ENCODE results near the gene STEAP4. TPM values are rescaled to one million over a fixed set of nuclear protein-coding genes. Genes with fewer than 3 reads are reported as not detected.

Gene STEAP4
- total RNA-seq, 1 experiment from 2014 or later, result not detected

- Mint-ChIP-seq H3K36me3 (ENCODE audit: insufficient read depth in 1 of 3, low read depth in 3 of 3) (peaks cover 4 to 6% (median 4%) of the 10 kb centered on the region in 3 experiments; a peak in 5 of 7 replicates), H3K27me3 (ENCODE audit: low read depth) (no peaks in the 10 kb centered on the region), H3K4me1 (peaks cover 3 to 5% of the 10 kb centered on the region in 2 experiments; a peak in 3 of 4 replicates), H3K9me3 (peaks cover 7 to 9% of the 10 kb centered on the region in 2 experiments), H3K4me3 (no peak overlapping the region), H3K27ac (no peak overlapping the region)
- Histone ChIP-seq H3K9ac (ENCODE audit: extremely low read depth, insufficient read length, low read length) (no peak overlapping the region), H4K91ac (ENCODE audit: insufficient read length, low read depth, low read length) (no peak overlapping the region), H4K20me1 (ENCODE audit: control insufficient read depth, insufficient read depth, insufficient read length) (no peaks in the 10 kb centered on the region), H3K23me2 (ENCODE audit: insufficient read length, low read depth, low read length, poor library complexity, severe bottlenecking) (no peaks in the 10 kb centered on the region), H2BK120ac (ENCODE audit: low read depth, low read length, poor library complexity, severe bottlenecking) (no peak overlapping the region), H3K18ac (ENCODE audit: insufficient read length, low read depth, low read length) (no peak overlapping the region), H3K56ac (ENCODE audit: insufficient read length, low read depth, low read length) (no peak overlapping the region), H3K23ac (ENCODE audit: insufficient read length, low read depth, low read length) (no peak overlapping the region), H3K79me2 (ENCODE audit: insufficient read depth, low read length) (no peaks in the 10 kb centered on the region), H3K14ac (ENCODE audit: insufficient read depth, low read length) (no peak overlapping the region), H2BK5ac (ENCODE audit: insufficient read length, low read length) (no peak overlapping the region), H4K5ac (ENCODE audit: insufficient read length, low read depth, low read length) (no peak overlapping the region), H3K27me3 (ENCODE audit: insufficient read depth, low read length) (no peaks in the 10 kb centered on the region), H2AFZ (ENCODE audit: low read length) (no peak overlapping the region), H3K9me3 (ENCODE audit: control insufficient read depth, low read depth, low read length) (no peaks in the 10 kb centered on the region), H3K27ac (ENCODE audit: insufficient read length, low read depth, low read length) (no peak overlapping the region), H3K4me2 (ENCODE audit: insufficient read depth, insufficient read length, low read length) (no peak overlapping the region), H3K79me1 (ENCODE audit: insufficient read depth, low read depth, low read length, poor library complexity, severe bottlenecking) (no peaks in the 10 kb centered on the region), H3K4me1 (ENCODE audit: insufficient read depth, low read length) (no peaks in the 10 kb centered on the region), H2BK20ac (ENCODE audit: low read depth, low read length, poor library complexity, severe bottlenecking) (no peak overlapping the region), H3K4ac (ENCODE audit: low read depth, low read length) (no peak overlapping the region), H4K8ac (replicated peaks; ENCODE audit: insufficient read length, low read depth, low read length) (no peak overlapping the region), H2AK5ac (ENCODE audit: insufficient read length, low read length) (no peak overlapping the region), H2BK12ac (ENCODE audit: insufficient read length, low read depth, low read length) (no peak overlapping the region), H2BK15ac (ENCODE audit: low read depth, low read length) (no peak overlapping the region), H3T11ph (ENCODE audit: low read length) (no peak overlapping the region)
- TF ChIP-seq, protein P1, sequence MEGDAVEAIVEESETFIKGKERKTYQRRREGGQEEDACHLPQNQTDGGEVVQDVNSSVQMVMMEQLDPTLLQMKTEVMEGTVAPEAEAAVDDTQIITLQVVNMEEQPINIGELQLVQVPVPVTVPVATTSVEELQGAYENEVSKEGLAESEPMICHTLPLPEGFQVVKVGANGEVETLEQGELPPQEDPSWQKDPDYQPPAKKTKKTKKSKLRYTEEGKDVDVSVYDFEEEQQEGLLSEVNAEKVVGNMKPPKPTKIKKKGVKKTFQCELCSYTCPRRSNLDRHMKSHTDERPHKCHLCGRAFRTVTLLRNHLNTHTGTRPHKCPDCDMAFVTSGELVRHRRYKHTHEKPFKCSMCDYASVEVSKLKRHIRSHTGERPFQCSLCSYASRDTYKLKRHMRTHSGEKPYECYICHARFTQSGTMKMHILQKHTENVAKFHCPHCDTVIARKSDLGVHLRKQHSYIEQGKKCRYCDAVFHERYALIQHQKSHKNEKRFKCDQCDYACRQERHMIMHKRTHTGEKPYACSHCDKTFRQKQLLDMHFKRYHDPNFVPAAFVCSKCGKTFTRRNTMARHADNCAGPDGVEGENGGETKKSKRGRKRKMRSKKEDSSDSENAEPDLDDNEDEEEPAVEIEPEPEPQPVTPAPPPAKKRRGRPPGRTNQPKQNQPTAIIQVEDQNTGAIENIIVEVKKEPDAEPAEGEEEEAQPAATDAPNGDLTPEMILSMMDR (conservative IDR thresholded peaks at IDR 0.05), result no peak
- WGBS (ENCODE audit: extremely low coverage, insufficient read length, low lambda C conversion rate), result no CpG with 5 or more reads among the region's 3 CpGs
- no peak for DNase-seq
Observed at GRCh38 chr7:88269586-88269985, 37.1 kb downstream of the STEAP4 start.
